ENCODE results near the gene AKAP3.

Gene AKAP3

GRCh38 chr12:4648501-4649357 is at the start of gene AKAP3, which contains the start of gene NDUFA9:
Gene AKAP3, minus strand, starts transcription at chr12:4649051. Its CDS starts 10,855 bp downstream, at chr12:4638196.
Gene NDUFA9, plus strand, starts transcription at chr12:4649114. Its CDS starts 13 bp downstream, at chr12:4649127.
- peak; percentile 51 to 57 for DNase-seq (ENCODE audit: low read depth in 2 of 2)

DNA sequence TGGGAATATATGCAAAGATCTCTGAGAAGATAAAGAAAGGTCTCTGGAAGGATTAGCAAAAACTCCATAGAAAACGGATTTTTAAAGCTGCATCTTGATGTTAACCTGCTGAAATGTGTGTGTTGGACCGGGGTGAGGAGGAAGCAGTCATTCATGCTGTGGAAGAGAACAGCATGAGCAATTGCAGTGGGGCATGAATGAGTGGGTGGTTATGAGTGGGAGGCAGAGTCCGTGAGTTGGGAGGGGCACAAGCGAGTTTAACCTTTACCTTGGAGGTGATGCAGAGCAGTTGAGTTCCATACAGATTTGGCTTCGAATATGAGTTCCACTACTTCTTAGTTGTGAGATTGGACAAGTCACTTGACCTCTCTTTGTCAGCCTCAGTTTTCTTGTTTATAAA is 41.9 kb upstream of the AKAP3 start:
- DNase-seq (ENCODE audit: low read depth in 2 of 2) = no peak

- DNase-seq (ENCODE audit: low read depth in 2 of 2) = no peak
Observed at GRCh38 chr12:4685317-4685716, 36.5 kb upstream of the AKAP3 start.

GRCh38 chr12:4681732-4682131 is 32.9 kb upstream of the AKAP3 start:
- no peak for DNase-seq (ENCODE audit: low read depth in 2 of 2)

- DNase-seq (ENCODE audit: low read depth in 2 of 2) = no peak
Observed at GRCh38 chr12:4679711-4680110, 30.9 kb upstream of the AKAP3 start.

GRCh38 chr12:4665236-4665635 is 16.4 kb upstream of the AKAP3 start:
- DNase-seq (ENCODE audit: low read depth in 2 of 2) = no peak

- peak; percentile 80 to 81 for DNase-seq (ENCODE audit: low read depth in 2 of 2)
Observed at GRCh38 chr12:4663971-4664505, 15.2 kb upstream of the AKAP3 start.

GRCh38 chr12:4653691-4654090 is 4.8 kb upstream of the AKAP3 start:
- no peak for DNase-seq (ENCODE audit: low read depth in 2 of 2)

DNA sequence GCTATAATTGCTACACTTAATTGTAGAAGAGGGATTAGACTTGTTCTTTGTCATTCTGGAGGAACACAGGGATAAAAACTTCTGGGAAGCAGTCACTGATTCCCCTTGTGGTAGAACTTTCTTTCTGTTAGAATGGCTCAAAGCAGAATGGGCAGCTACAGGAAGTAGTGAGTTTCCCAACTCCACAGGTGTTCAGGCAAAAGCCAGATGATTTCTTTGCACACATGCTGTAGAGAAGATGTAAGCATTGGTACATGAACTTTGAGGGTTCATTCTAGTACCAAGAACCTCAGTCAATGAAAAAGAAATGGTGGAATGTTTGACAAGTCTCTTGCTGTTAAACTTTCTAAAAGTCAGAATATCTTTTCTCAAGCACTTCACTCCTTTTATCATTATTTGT is 4.4 kb upstream of the AKAP3 start:
- DNase-seq (ENCODE audit: low read depth in 2 of 2) = no peak

- DNase-seq (ENCODE audit: low read depth in 2 of 2) = no peak
Observed at GRCh38 chr12:4649358-4649661, 459 bp upstream of the AKAP3 start.

DNA sequence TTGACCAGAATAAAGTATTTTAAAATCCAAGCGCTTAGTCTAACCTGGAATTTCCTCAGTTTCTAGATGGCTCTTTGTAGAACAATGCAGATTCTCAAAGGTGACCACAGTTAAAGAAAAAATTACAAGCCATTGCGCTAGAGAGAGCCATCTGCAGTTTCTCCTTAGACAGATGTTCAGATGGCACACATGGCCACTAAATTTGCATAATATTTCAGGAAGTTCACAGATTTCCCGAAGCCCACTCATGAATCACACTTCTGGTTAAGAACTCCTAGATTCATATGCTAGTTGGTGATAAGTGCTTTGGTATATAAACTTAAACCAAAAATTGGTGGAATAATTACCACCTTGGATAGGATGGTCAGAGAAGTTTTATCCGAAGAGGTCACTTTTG is 749 bp downstream of the AKAP3 start:
- DNase-seq (ENCODE audit: low read depth in 2 of 2) = no peak

DNA sequence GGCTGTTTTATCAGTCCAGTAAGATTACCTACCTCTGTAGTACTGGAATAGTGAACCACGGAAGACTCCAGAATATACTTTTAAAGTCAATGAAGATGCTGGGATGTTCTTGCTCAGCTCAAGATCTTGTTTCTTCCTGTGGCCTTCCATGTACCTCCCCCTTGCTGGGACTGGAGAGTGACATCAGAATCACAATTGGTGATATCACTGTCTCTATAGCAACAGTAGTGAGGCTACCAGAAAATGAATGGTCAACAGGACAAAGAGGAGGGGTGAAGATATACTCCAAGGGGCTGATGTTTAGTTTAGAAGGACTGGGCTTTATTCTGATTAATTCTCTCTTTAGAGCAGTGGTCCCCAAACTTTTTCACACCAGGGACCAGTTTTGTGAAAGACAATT is 3.8 kb downstream of the AKAP3 start:
- no peak for DNase-seq (ENCODE audit: low read depth in 2 of 2)

- DNase-seq (ENCODE audit: low read depth in 2 of 2) = no peak
Observed at GRCh38 chr12:4643747-4644146, 5.1 kb downstream of the AKAP3 start.

- DNase-seq (ENCODE audit: low read depth in 2 of 2) = no peak
Observed at GRCh38 chr12:4630262-4630661, 18.6 kb downstream of the AKAP3 start.

- DNase-seq (ENCODE audit: low read depth in 2 of 2) = no peak
Observed at GRCh38 chr12:4628406-4628805, 20.4 kb downstream of the AKAP3 start.

DNA sequence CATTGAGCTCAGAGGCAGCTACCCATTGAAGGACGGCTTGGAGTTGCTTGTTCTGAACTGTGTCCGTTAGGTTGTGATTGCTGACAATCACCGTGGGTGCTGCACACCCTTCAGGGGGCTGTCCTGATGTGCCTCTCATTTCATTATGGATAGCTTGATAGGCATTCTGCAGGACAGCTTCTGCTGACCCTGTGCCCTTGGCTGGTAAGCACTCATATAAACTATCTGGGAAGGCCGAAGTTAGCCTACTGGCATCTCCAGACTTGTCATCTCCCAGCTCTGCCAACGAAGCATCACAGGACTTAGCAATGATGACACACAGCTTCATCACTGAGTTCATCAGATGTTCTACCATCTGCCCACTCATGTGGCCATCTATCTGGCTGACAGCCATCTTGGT is 22.3 kb downstream of the AKAP3 start:
- no peak for DNase-seq (ENCODE audit: low read depth in 2 of 2)

- no peak for DNase-seq (ENCODE audit: low read depth in 2 of 2)
Observed at GRCh38 chr12:4621511-4621910, 27.3 kb downstream of the AKAP3 start.

GRCh38 chr12:4615667-4616066 is 33.2 kb downstream of the AKAP3 start:
- no peak for DNase-seq (ENCODE audit: low read depth in 2 of 2)

- no peak for DNase-seq (ENCODE audit: low read depth in 2 of 2)
Observed at GRCh38 chr12:4610481-4610880, 38.4 kb downstream of the AKAP3 start.

GRCh38 chr12:4609071-4609470 is 39.8 kb downstream of the AKAP3 start:
- no peak for DNase-seq (ENCODE audit: low read depth in 2 of 2)

DNA sequence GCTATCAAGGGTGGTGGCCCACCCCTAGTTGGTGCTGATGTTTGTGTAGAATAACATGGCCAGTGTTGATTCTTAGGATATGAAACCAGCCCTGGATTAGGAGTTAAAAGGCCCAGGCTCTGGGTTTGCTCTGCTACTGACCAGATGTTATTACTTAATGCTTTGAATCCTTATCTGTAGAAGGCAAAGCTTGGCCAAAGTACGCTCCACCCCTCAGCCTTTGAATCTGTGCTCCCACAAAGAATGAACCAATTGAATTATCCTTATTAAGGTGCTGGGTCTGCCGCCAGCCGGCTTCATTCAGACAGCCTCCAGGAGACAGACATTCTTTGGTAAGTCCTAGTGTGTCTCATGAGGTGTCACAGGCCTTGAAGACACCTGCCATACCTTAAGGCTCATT is 41.8 kb downstream of the AKAP3 start:
- no peak for DNase-seq (ENCODE audit: low read depth in 2 of 2)

- DNase-seq (ENCODE audit: low read depth in 2 of 2) = peak; percentile 61 to 74
Observed at GRCh38 chr12:4604684-4605193, 44.1 kb downstream of the AKAP3 start.

DNA sequence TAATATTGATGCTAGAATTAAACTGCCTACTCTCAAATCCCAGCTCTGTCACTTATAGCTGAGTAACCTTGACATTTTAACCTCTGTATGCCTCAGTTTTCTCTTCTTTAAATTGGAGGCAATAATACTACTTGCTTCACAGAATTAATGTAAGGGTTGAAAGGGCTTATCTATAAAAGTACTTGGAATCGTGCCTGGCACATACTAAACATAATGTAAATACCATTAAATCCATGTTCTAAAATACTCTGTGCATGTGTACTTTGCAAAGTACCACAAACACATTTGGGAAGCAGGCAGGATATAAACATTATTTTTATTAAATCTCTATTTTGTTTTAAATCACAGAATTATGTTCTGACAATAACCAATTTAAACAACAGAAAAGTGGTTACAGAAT is 44.9 kb downstream of the AKAP3 start:
- no peak for DNase-seq (ENCODE audit: low read depth in 2 of 2)

Data from fibroblast of skin of left biceps (primary cell).